Upper lobe of right lung (tissue), 1 donor: Measurements from ENCODE around the gene THAP6. TPM values are rescaled to one million over a fixed set of nuclear protein-coding genes. Genes with fewer than 3 reads are reported as not detected.
A peak's percentile ranks its signal among the peaks of the same experiment; 100 is the strongest.

Experiments
- ATAC-seq: fragments of 200-7000 bp; cut with Tn5 transposase; one replicate; pipeline ENCODE4 v1.9.1; 2020; ENCODE audit warnings: mild to moderate bottlenecking, moderate library complexity
- DNase-seq: peaks from one replicate; pipeline ENCODE4 v3.0.0-alpha.2; 2020
- H3K27ac ChIP-seq: fragments of 200-600 bp; one replicate; pipeline ENCODE4 v1.8.0; 2022
- H3K27me3 ChIP-seq: fragments of 200-600 bp; one replicate; pipeline ENCODE4 v1.8.0; 2022; ENCODE audit warnings: mild to moderate bottlenecking
- H3K36me3 ChIP-seq: fragments of 200-600 bp; one replicate; pipeline ENCODE4 v1.8.0; 2022
- H3K4me1 ChIP-seq: fragments of 200-600 bp; one replicate; pipeline ENCODE4 v1.8.0; 2022
- H3K4me3 ChIP-seq: fragments of 200-600 bp; one replicate; pipeline ENCODE4 v1.8.0; 2022; ENCODE audit warnings: mild to moderate bottlenecking
- H3K9me3 ChIP-seq: fragments of 200-600 bp; one replicate; pipeline ENCODE4 v1.8.0; 2022
- intact Hi-C: fragments of 100-400 bp; cut with DNase I; formaldehyde crosslinking; loops from one replicate; pipeline ENCODE4 v1.11.0; 2022
- total RNA-seq: library from RNA; stranded (reverse); fragmentation: NEBNext Ultra II Directional; extraction: Animal tissue kit (Norgen Biotek cat#: 25700); gene quantifications from one replicate; pipeline ENCODE4 v1.2.1, GENCODE V29; 2021
- TF ChIP-seq, protein P1 (sequence below): fragments of 200-600 bp; IDR thresholded peaks from one replicate; pipeline ENCODE4 v1.8.0; 2022; ENCODE audit warnings: antibody characterized with exemption
- donor health status: DM: no; HTN: yes; CAD: no; lungs with severe emphysema.

The THAP6 gene
- total RNA-seq, 1 donor from 2014 or later: 23.5 TPM

DNA sequence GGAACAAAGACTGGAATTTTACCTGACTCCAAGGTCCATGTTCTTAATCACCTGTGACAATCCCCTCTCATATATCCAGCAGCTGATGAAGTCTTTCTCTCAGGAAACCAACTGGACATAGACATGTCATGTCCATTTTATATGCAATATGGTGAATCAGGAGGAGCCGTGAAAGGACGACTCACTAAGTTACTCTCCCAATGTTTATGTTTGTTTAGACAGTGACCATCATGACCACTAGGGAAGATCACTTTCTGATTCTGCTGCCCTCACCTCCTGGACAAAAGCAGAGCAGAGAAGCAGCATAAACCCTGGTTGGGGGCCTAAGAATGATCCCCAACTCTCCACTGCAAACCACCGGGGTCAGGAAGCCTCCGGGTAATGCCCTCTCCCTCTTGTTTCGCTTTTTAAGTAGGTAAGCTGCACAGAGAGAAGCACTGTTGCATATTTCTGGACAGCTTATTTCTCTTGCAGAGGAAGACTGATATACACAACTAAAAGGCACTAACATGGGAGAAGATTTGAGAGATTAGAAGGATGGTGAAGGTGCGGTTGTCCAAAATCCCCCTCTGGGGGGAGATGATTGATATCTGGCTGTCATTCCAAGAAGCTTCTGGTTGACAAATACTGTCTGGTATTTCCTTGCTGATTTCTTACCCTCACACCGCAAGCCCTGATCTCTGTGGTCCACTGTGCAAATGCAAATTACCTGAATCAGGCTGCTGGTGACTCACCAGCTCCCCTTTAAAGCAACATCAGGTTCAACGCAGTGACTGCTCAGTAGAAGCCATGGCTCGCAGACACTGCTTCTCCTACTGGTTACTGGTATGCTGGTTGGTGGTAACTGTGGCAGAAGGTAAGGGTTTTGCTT, 41.3 kb downstream of the THAP6 start, which contains the start of gene ODAPH:
Gene ODAPH, plus strand, starts transcription at position 773 of the 871 bp plus-strand sequence. Its CDS starts 17 bp downstream, at position 790.
- no peak for ATAC-seq
- H3K27me3 ChIP-seq: no peaks in the 10 kb centered on the region

DNA sequence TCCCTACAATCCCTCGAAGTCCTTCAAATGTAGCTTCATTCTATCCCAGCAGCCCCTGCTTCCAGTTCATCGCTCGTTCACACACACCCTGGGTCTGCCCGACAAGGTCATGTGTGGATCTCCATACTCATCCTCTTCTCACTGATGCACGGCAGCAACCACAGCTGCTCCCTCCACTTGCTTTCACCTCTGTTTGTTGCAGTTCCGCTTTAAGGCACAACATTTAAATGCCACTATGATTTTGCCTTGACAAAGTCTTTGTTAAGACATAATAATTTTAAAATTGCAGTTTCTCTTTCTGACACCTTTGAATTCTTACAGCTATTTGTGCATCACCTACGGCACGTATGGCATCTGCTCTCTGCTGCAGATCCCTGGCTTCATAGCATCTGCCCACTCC, 43.4 kb downstream of the THAP6 start:
- Histone ChIP-seq H3K27ac (no peak overlapping the region), H3K36me3 (no peaks in the 10 kb centered on the region), H3K4me3 (no peak overlapping the region), H3K27me3 (no peaks in the 10 kb centered on the region), H3K9me3 (no peaks in the 10 kb centered on the region), H3K4me1 (peaks cover 3% of the 10 kb centered on the region)
- intact Hi-C loops: no loop called here
- DNase-seq (no peak), ATAC-seq (no peak)
- TF ChIP-seq, protein P1, sequence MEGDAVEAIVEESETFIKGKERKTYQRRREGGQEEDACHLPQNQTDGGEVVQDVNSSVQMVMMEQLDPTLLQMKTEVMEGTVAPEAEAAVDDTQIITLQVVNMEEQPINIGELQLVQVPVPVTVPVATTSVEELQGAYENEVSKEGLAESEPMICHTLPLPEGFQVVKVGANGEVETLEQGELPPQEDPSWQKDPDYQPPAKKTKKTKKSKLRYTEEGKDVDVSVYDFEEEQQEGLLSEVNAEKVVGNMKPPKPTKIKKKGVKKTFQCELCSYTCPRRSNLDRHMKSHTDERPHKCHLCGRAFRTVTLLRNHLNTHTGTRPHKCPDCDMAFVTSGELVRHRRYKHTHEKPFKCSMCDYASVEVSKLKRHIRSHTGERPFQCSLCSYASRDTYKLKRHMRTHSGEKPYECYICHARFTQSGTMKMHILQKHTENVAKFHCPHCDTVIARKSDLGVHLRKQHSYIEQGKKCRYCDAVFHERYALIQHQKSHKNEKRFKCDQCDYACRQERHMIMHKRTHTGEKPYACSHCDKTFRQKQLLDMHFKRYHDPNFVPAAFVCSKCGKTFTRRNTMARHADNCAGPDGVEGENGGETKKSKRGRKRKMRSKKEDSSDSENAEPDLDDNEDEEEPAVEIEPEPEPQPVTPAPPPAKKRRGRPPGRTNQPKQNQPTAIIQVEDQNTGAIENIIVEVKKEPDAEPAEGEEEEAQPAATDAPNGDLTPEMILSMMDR: no peak

More for the DNA sequence above, 41.3 kb downstream of the THAP6 start, which contains the start of gene ODAPH:
- Histone ChIP-seq H3K4me3 (no peak within 1 kb of the TSS), H3K27ac (no peak within 1 kb of the TSS), H3K4me1 (peaks cover 3% of the 10 kb centered on the region), H3K36me3 (no peaks in the 10 kb centered on the region), H3K9me3 (no peaks in the 10 kb centered on the region)
- DNase-seq: no peak
- TF ChIP-seq, protein P1: no peak
- intact Hi-C loops: no loop called here

DNA sequence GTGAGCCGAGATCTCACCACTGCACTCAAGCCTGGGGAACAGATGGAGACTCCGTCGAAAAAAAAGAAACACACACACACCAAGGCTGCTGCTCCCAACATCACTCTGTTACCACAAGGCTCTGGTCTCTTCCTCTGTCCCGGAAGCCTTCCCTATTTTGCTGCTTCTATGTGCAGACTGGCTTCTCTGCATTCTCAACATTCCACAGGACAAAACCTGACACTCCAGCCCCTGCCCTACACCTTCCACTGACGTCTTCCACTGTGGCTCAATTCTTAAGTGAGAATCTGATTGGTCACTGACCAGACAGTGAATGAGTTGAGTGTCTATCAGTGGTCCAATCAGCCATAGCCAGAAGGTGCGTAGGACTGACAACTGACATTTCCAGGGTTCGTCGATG, 47.5 kb downstream of the THAP6 start:
- DNase-seq (no peak), ATAC-seq (peak; percentile 91)
- H3K4me3 ChIP-seq: no peak overlapping the region
- H3K9me3 ChIP-seq: no peaks in the 10 kb centered on the region
- no peaks in the 10 kb centered on the region for H3K36me3 ChIP-seq
- intact Hi-C loops: no loop called here
- no peaks in the 10 kb centered on the region for H3K27me3 ChIP-seq
- TF ChIP-seq, protein P1: no peak
- no peak overlapping the region for H3K27ac ChIP-seq
- peaks cover 7% of the 10 kb centered on the region for H3K4me1 ChIP-seq

DNA sequence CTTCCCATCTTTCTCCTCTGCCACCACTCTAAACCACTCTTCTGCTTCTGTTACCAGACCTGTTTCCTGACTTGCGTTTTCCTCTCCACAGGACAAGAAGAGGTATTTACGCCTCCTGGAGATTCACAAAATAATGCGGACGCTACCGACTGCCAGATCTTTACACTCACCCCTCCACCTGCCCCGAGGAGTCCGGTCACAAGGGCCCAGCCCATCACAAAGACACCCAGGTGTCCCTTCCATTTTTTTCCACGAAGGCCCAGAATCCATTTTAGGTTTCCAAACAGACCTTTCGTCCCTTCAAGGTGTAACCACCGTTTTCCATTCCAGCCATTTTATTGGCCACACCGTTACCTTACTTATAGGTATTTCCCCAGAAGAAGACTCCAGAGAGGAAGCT, 49.8 kb downstream of the THAP6 start:
- Histone ChIP-seq H3K36me3 (no peaks in the 10 kb centered on the region), H3K27me3 (no peaks in the 10 kb centered on the region), H3K27ac (no peak overlapping the region), H3K4me1 (peaks cover 12% of the 10 kb centered on the region), H3K9me3 (no peaks in the 10 kb centered on the region), H3K4me3 (no peak overlapping the region)
- DNase-seq (no peak), ATAC-seq (no peak)
- TF ChIP-seq, protein P1: no peak
- intact Hi-C loops: no loop called here

DNA sequence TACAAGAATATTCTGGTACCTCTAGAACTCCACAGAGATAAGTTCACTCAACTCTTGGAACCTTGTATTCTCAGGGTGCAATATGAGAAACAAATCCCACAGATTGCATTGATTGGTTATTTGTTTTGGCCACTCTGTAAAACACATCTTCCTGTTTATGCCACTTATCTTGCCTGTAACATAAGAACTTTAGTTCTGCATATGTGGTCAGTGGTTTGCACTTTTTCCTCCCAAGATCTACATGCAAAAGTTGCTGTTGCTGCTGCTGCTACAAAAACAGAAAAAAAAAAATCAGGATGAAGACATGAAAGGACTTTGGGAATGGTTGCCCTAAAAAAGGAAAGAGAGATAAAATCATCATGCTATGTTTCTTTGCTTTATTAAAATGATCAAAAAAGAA, 51.2 kb downstream of the THAP6 start:
- intact Hi-C loops: no loop called here
- DNase-seq (no peak), ATAC-seq (no peak)
- TF ChIP-seq, protein P1: no peak
- Histone ChIP-seq H3K4me1 (peaks cover 8% of the 10 kb centered on the region), H3K4me3 (no peak overlapping the region), H3K27me3 (no peaks in the 10 kb centered on the region), H3K9me3 (no peaks in the 10 kb centered on the region), H3K27ac (no peak overlapping the region), H3K36me3 (no peaks in the 10 kb centered on the region)
